Breast epithelium (tissue), 3 donors: ENCODE data around the gene CAMSAP1.

Source experiments
- POLR2A ChIP-seq: fragments of 450-650 bp; IDR thresholded peaks from one replicate; pipeline ENCODE4 v1.6.1; 2016; ENCODE audit warnings: antibody characterized with exemption, mild to moderate bottlenecking, moderate library complexity
- POLR2AphosphoS5 ChIP-seq, 3 donors: sonication (generic); formaldehyde crosslinking; IDR thresholded peaks; one replicate each; pipeline ENCODE4 v1.6.1; 2017; ENCODE audit warnings: antibody characterized with exemption in 3 of 3
- TF ChIP-seq, protein P1 (sequence below), 3 donors: fragments of 450-650 bp; IDR thresholded peaks; one replicate each; pipeline ENCODE4 v1.5.1; 2016 to 2017; ENCODE audit warnings: antibody characterized with exemption in 3 of 3, mild to moderate bottlenecking in 3 of 3, moderate library complexity in 3 of 3

DNA sequence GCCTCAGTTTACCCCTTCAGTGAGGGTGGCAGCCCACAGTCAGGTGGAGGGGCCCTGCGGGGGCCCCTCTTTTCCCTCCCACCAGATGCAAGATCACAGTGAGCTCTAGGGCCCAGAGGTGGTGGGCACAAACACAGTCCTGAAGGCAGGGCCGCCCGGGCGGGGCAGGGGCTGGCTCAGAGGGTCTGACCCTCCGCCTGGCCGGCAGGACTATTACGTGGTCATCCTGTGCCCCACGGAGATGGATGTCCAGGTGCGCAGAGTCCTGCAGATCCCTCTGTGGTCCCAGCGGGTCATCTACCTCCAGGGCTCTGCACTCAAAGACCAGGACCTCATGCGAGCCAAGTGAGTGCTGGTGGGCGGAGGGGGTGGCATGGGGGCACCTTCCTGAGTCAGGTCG is 141.9 kb downstream of the CAMSAP1 start:
- TF ChIP-seq, protein P1, sequence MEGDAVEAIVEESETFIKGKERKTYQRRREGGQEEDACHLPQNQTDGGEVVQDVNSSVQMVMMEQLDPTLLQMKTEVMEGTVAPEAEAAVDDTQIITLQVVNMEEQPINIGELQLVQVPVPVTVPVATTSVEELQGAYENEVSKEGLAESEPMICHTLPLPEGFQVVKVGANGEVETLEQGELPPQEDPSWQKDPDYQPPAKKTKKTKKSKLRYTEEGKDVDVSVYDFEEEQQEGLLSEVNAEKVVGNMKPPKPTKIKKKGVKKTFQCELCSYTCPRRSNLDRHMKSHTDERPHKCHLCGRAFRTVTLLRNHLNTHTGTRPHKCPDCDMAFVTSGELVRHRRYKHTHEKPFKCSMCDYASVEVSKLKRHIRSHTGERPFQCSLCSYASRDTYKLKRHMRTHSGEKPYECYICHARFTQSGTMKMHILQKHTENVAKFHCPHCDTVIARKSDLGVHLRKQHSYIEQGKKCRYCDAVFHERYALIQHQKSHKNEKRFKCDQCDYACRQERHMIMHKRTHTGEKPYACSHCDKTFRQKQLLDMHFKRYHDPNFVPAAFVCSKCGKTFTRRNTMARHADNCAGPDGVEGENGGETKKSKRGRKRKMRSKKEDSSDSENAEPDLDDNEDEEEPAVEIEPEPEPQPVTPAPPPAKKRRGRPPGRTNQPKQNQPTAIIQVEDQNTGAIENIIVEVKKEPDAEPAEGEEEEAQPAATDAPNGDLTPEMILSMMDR (IDR thresholded peaks at IDR 0.05), result no peak
- TF ChIP-seq POLR2A (no peak), POLR2AphosphoS5 (IDR thresholded peaks at IDR 0.05) (no peak)
